Muscle layer of duodenum (tissue), 2 donors: ENCODE measurements around the gene SYMPK.

Experiments used
- H3K27ac ChIP-seq: one replicate; pipeline ENCODE4 v1.7.0; 2013; ENCODE audit warnings: mild to moderate bottlenecking, low read length
- H3K27me3 ChIP-seq: one replicate; pipeline ENCODE4 v1.7.0; 2013; ENCODE audit warnings: low read depth, mild to moderate bottlenecking, control low read depth, low read length
- H3K36me3 ChIP-seq, 2 donors: one replicate each; pipeline ENCODE4 v1.7.0; 2013; ENCODE audit warnings: low read length in 2 of 2, control low read depth in 1 of 2, mild to moderate bottlenecking in 1 of 2; ENCODE audit not compliant: insufficient read depth in 2 of 2, control insufficient read depth in 1 of 2
- H3K4me1 ChIP-seq, 2 donors: one replicate each; pipeline ENCODE4 v1.7.0; 2013; ENCODE audit warnings: low read length in 2 of 2, mild to moderate bottlenecking in 2 of 2, control low read depth in 1 of 2, moderate library complexity in 1 of 2; ENCODE audit not compliant: insufficient read depth in 2 of 2, control insufficient read depth in 1 of 2
- H3K4me3 ChIP-seq, 2 donors: one replicate each; pipeline ENCODE4 v1.7.0; 2013; ENCODE audit warnings: low read length in 2 of 2, low read depth in 1 of 2, mild to moderate bottlenecking in 1 of 2
- H3K9me3 ChIP-seq, 2 donors: one replicate each; pipeline ENCODE4 v1.7.0; 2013; ENCODE audit warnings: low read length in 2 of 2, control low read depth in 1 of 2, mild to moderate bottlenecking in 1 of 2; ENCODE audit not compliant: control insufficient read depth in 1 of 2
- donor health status: healthy.

SYMPK gene

GRCh38 chr19:45863840-45864628 lies 1.1 kb upstream of the SYMPK start, which contains the start of gene FOXA3:
Gene FOXA3 (plus strand): TSS chr19:45864326. CDS start chr19:45864457, 131 bp downstream.
- Histone ChIP-seq H3K4me1 (peaks cover 3 to 23% of the 10 kb centered on the region in 2 donors), H3K27ac (peak within 1 kb of the TSS; percentile 14), H3K36me3 (peaks cover 0 to 4% of the 10 kb centered on the region in 2 donors), H3K9me3 (no peaks in the 10 kb centered on the region), H3K27me3 (peaks cover 14% of the 10 kb centered on the region), H3K4me3 (peak within 1 kb of the TSS; percentile 62 to 65)

- Histone ChIP-seq H3K27ac (no peak overlapping the region), H3K27me3 (peaks cover 14% of the 10 kb centered on the region), H3K4me3 (peak overlapping the region; percentile 62 to 65)
Measured at GRCh38 chr19:45863335-45863839, 440 bp upstream of the SYMPK start.

GRCh38 chr19:45862271-45862563 lies 730 bp downstream of the SYMPK start:
- Histone ChIP-seq H3K27me3 (peaks cover 14% of the 10 kb centered on the region), H3K4me3 (peak overlapping the region; percentile 65 to 96), H3K9me3 (no peaks in the 10 kb centered on the region), H3K27ac (peak overlapping the region; percentile 86), H3K4me1 (peaks cover 3 to 23% of the 10 kb centered on the region in 2 donors), H3K36me3 (peaks cover 4 to 16% of the 10 kb centered on the region in 2 donors)

More at GRCh38 chr19:45863335-45863839, 440 bp upstream of the SYMPK start:
- Histone ChIP-seq H3K4me1 (peaks cover 3 to 23% of the 10 kb centered on the region in 2 donors), H3K9me3 (no peaks in the 10 kb centered on the region), H3K36me3 (peaks cover under 1 to 10% of the 10 kb centered on the region in 2 donors)

GRCh38 chr19:45860359-45861259 lies 2.3 kb downstream of the SYMPK start:
- Histone ChIP-seq H3K27me3 (peaks cover 14% of the 10 kb centered on the region), H3K27ac (no peak overlapping the region), H3K4me1 (peaks cover 3 to 23% of the 10 kb centered on the region in 2 donors), H3K9me3 (no peaks in the 10 kb centered on the region), H3K36me3 (peaks cover 4 to 16% of the 10 kb centered on the region in 2 donors), H3K4me3 (no peak overlapping the region)

GRCh38 chr19:45854167-45854778 lies 8.7 kb downstream of the SYMPK start:
- Histone ChIP-seq H3K9me3 (no peaks in the 10 kb centered on the region), H3K27me3 (no peaks in the 10 kb centered on the region), H3K4me3 (no peak overlapping the region), H3K36me3 (peaks cover 32 to 59% of the 10 kb centered on the region in 2 donors), H3K4me1 (no peaks in the 10 kb centered on the region), H3K27ac (no peak overlapping the region)

DNA sequence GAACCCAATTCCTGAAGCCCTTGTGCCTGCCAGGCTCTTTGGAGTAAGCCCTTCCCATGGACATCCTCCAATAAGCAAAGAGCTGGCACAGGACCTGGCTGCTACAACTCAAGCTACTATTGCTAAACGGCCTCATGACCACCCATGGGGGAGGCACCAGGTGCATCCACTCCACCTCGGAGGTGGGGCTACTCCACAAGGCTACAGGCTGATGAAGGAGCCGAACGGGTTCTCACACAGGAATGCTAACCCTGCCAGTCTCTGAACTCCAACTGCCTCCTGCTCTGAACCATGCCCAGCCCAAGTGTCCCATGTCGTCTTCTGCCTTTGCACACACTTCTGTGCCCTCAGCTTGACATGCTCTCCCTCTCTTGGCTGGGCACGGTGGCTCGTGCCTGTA lies 10.0 kb downstream of the SYMPK start:
- Histone ChIP-seq H3K4me3 (no peak overlapping the region), H3K9me3 (no peaks in the 10 kb centered on the region), H3K36me3 (peaks cover 41 to 61% of the 10 kb centered on the region in 2 donors), H3K27ac (no peak overlapping the region), H3K27me3 (no peaks in the 10 kb centered on the region), H3K4me1 (no peaks in the 10 kb centered on the region)

DNA sequence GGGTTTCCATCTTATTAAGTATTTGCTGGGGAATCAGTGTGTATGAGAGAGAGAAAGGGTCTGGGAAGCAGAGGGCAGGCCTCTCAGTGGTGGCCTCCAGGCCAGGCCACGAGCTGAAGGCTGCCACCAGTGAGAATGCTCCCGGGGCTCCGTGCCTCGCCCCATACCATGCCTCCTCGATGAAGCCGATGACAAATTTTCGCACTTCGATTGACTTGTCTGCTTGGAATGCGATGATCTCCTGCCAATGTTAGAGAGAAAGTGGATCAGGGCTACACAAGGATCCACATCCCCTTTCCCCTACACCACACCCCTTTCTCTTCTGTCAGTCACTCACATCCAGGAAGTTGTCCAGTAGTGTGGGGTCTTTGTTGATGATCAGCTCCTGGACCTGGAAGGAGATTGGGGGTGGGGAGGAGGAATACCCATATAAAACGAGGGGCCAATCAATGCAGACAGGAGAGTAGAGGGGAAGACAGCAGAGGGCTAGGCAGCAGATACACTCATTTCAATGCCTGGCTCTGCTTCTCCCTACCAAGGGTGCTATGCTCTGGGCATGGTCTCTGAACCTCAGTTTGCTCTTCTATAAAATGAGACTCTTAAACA lies 10.7 kb downstream of the SYMPK start:
- Histone ChIP-seq H3K36me3 (peaks cover 48 to 66% of the 10 kb centered on the region in 2 donors), H3K9me3 (no peaks in the 10 kb centered on the region), H3K27ac (no peak overlapping the region), H3K27me3 (no peaks in the 10 kb centered on the region), H3K4me3 (no peak overlapping the region), H3K4me1 (no peaks in the 10 kb centered on the region)

GRCh38 chr19:45848922-45849321 lies 14.0 kb downstream of the SYMPK start:
- no peak overlapping the region for H3K27ac ChIP-seq
- H3K4me3 ChIP-seq: no peak overlapping the region
- H3K9me3 ChIP-seq: no peaks in the 10 kb centered on the region
- no peaks in the 10 kb centered on the region for H3K27me3 ChIP-seq
- H3K4me1 ChIP-seq: no peaks in the 10 kb centered on the region
- peaks cover 59 to 85% of the 10 kb centered on the region in 2 donors for H3K36me3 ChIP-seq

GRCh38 chr19:45847663-45848062 lies 15.3 kb downstream of the SYMPK start:
- Histone ChIP-seq H3K27me3 (no peaks in the 10 kb centered on the region), H3K36me3 (peaks cover 62 to 86% of the 10 kb centered on the region in 2 donors), H3K27ac (no peak overlapping the region), H3K4me1 (no peaks in the 10 kb centered on the region), H3K9me3 (no peaks in the 10 kb centered on the region), H3K4me3 (no peak overlapping the region)

DNA sequence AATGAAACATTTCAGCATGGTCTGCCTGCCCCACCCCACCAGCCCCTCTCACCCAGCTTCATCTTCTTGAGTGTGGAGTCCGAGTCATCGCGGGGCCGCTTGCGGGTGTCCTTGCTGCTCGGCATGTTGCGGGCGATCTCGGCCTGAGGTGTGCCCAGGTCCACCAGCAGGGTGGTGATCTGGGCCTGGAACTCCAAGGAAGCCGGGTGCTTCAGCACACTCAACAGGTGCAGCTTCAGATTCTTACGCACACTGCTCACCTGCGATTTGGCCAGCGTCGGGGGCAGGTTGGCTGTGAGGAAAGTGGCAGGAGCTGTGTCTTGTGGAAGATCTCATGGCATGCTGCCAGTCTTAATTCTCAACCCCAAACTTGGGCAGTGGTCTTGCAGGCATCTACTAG lies 20.7 kb downstream of the SYMPK start:
- peaks cover 46 to 84% of the 10 kb centered on the region in 2 donors for H3K36me3 ChIP-seq
- no peaks in the 10 kb centered on the region for H3K9me3 ChIP-seq
- H3K4me1 ChIP-seq: no peaks in the 10 kb centered on the region
- no peak overlapping the region for H3K4me3 ChIP-seq
- H3K27ac ChIP-seq: no peak overlapping the region
- no peaks in the 10 kb centered on the region for H3K27me3 ChIP-seq
